ENCODE results near the gene IFI27L1. TPM values are rescaled to one million over a fixed set of nuclear protein-coding genes. Genes with fewer than 3 reads are reported as not detected.
A peak's percentile ranks its signal among the peaks of the same experiment; 100 is the strongest.
"Not testable (repeated sequence)": the region's sequence is repeated elsewhere in the genome, so short reads cannot be mapped to it uniquely, and the experiment has no call there.

IFI27L1 gene
- total RNA-seq, 3 donors from 2014 or later (not counting 1 experiment from before 2014, with no cell fraction given) = 10.1 to 15.1 (median 12.1) TPM

DNA sequence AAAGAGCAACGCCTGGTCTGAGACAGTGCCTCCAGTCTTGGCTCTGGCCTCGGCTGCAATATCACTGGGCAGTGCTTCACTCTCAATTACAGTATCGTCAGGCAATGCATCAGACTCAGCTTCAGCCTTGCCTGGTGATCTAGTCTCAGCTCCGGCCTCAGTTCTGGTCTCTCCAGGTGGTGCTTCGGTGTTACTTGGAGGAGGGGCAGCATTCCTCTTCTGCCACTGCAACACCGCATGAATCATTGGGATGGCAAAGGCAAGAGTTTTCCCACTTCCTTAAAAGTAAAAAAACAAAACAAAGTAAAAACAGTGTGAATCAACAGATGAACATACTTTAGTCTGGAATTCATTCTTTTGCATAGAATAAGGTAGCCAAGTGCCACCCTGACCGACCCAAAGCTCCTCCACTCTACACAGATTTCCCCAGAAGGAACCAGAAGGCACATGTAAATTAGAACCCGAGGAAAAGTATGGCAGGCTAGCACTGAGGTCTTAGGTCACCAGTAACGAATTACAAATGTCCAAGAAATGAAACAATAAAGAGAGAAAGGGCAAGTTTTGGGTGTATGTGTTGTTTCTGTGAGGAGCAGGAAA, 18.7 kb upstream of the IFI27L1 start:
- no peak overlapping the region for H3K4me3 ChIP-seq (ENCODE audit: low read length)
- WGBS (ENCODE audit: insufficient coverage) = 99% methylated on average over 7 of the region's 9 CpGs
- peaks cover 25% of the 10 kb centered on the region for H3K4me1 ChIP-seq (ENCODE audit: control insufficient read depth, insufficient read depth, low read length)
- H3K9me3 Mint-ChIP-seq = no peaks in the 10 kb centered on the region
- intact Hi-C loops (cut with micrococcal nuclease) = no loop called here
- no peaks in the 10 kb centered on the region for H3K9me3 ChIP-seq (ENCODE audit: control insufficient read depth, insufficient read depth, low read length)
- no peak overlapping the region for H3K4me3 Mint-ChIP-seq
- H3K27me3 ChIP-seq (ENCODE audit: control insufficient read depth, insufficient read depth, low read length) = no peaks in the 10 kb centered on the region
- peaks cover 13% of the 10 kb centered on the region for H3K36me3 Mint-ChIP-seq
- peak overlapping the region in 1 of 2 donors; percentile 29 for H3K27ac Mint-ChIP-seq
- peaks cover 44% of the 10 kb centered on the region for H3K36me3 ChIP-seq (ENCODE audit: control insufficient read depth, insufficient read depth, low read length)
- TF ChIP-seq, protein P1, sequence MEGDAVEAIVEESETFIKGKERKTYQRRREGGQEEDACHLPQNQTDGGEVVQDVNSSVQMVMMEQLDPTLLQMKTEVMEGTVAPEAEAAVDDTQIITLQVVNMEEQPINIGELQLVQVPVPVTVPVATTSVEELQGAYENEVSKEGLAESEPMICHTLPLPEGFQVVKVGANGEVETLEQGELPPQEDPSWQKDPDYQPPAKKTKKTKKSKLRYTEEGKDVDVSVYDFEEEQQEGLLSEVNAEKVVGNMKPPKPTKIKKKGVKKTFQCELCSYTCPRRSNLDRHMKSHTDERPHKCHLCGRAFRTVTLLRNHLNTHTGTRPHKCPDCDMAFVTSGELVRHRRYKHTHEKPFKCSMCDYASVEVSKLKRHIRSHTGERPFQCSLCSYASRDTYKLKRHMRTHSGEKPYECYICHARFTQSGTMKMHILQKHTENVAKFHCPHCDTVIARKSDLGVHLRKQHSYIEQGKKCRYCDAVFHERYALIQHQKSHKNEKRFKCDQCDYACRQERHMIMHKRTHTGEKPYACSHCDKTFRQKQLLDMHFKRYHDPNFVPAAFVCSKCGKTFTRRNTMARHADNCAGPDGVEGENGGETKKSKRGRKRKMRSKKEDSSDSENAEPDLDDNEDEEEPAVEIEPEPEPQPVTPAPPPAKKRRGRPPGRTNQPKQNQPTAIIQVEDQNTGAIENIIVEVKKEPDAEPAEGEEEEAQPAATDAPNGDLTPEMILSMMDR (IDR thresholded peaks at IDR 0.05) = no peak
- H3K27me3 Mint-ChIP-seq (ENCODE audit: low read depth in 2 of 2) = no peaks in the 10 kb centered on the region
- no peak overlapping the region for H3K27ac ChIP-seq (ENCODE audit: low read length)
- ATAC-seq (no peak), DNase-seq (no peak)
- H3K4me1 Mint-ChIP-seq = peaks cover 42 to 75% of the 10 kb centered on the region in 2 donors

DNA sequence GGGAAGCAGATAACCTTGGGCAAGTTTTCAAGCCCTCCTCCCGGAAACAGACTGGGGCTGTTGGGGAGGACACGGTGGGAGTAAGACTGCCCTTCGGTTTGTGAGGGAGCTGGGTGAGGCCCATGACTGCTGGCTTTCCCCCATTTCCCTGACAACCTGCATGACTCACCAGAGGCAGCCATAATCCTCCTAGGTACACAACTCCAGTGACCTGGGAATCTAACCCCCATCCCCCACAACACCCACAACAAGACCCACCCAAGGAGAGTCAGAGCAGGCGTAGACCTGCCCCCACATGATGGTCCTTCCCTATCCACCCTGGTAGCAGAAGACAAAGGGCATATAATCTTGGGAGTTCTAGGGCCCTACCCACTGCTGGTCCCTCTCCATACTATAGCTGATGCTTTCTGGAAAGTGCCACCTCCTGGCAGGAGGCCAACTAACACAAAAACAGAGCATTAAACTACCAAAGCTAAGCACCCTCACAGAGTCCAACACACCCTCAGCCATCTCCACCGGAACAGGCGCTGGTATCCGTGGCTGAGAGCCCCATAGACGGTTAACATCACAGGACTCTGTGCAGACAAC, 14.9 kb upstream of the IFI27L1 start:
- H3K27ac ChIP-seq (ENCODE audit: low read length) = no peak overlapping the region
- H3K36me3 Mint-ChIP-seq = peaks cover 13% of the 10 kb centered on the region
- peaks cover 62 to 91% of the 10 kb centered on the region in 2 donors for H3K4me1 Mint-ChIP-seq

DNA sequence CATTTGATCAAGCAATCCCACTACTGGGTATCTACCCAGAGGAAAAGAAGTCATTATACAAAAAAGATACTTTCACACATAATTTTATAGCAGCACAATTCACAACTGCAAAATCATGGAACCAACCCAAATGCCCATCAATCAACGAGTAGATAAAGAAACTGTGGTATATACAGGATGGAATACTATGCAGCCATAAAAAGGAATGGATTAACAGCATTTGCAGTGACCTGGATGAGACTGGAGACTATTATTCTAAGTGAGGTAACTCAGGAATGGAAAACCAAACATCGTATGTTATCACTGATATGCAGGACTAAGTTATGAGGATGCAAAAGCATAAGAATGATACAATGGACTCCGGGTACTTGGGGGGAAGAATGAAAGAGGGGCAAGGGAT, 9.0 kb upstream of the IFI27L1 start:
- 99% methylated on average over 3 of the region's 3 CpGs for WGBS (ENCODE audit: insufficient coverage)
- H3K4me3 Mint-ChIP-seq = not testable (repeated sequence)

More for the DNA sequence above, 14.9 kb upstream of the IFI27L1 start:
- H3K9me3 ChIP-seq (ENCODE audit: control insufficient read depth, insufficient read depth, low read length) = no peaks in the 10 kb centered on the region
- WGBS (ENCODE audit: insufficient coverage) = 90% methylated on average over 8 of the region's 8 CpGs
- peaks cover 0 to 6% of the 10 kb centered on the region in 2 donors for H3K9me3 Mint-ChIP-seq
- ATAC-seq (no peak), DNase-seq (no peak)
- no peak overlapping the region for H3K4me3 Mint-ChIP-seq
- TF ChIP-seq, protein P1 (IDR thresholded peaks at IDR 0.05) = no peak
- H3K4me1 ChIP-seq (ENCODE audit: control insufficient read depth, insufficient read depth, low read length) = peaks cover 13% of the 10 kb centered on the region
- peaks cover 13% of the 10 kb centered on the region for H3K36me3 ChIP-seq (ENCODE audit: control insufficient read depth, insufficient read depth, low read length)
- intact Hi-C loops (cut with micrococcal nuclease) = no loop called here
- no peaks in the 10 kb centered on the region for H3K27me3 Mint-ChIP-seq (ENCODE audit: low read depth in 2 of 2)
- no peak overlapping the region for H3K4me3 ChIP-seq (ENCODE audit: low read length)
- H3K27ac Mint-ChIP-seq = peak overlapping the region in 1 of 2 donors; percentile 10
- H3K27me3 ChIP-seq (ENCODE audit: control insufficient read depth, insufficient read depth, low read length) = no peaks in the 10 kb centered on the region

DNA sequence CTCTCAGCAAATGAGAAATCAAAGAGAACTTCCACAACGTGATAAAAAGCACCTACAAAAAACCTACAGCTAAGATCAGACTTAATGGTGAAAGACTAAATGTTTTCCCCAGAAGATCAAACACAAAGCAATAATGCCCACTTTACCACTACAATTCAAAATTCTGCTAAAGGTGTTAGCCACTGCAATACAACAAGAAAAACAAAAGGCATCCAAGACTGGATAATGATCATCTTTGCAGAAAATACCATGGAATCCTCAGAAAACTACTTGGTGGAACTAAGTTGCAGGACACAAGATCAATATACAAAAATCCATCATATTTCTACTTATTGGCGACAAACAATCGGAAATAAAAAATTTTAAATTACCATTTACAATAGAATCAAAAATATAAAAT, 6.6 kb upstream of the IFI27L1 start:
- Histone ChIP-seq H3K27me3 (ENCODE audit: control insufficient read depth, insufficient read depth, low read length) (no peaks in the 10 kb centered on the region), H3K27ac (ENCODE audit: low read length) (no peak overlapping the region), H3K4me3 (ENCODE audit: low read length) (no peak overlapping the region), H3K9me3 (ENCODE audit: control insufficient read depth, insufficient read depth, low read length) (no peaks in the 10 kb centered on the region), H3K4me1 (ENCODE audit: control insufficient read depth, insufficient read depth, low read length) (peaks cover 17% of the 10 kb centered on the region), H3K36me3 (ENCODE audit: control insufficient read depth, insufficient read depth, low read length) (peaks cover 27% of the 10 kb centered on the region)
- peaks cover 50 to 73% of the 10 kb centered on the region in 2 donors for H3K4me1 Mint-ChIP-seq
- WGBS (ENCODE audit: insufficient coverage) = 83% methylated on average over 1 of the region's 3 CpGs
- H3K27ac Mint-ChIP-seq = peak overlapping the region; percentile 1 to 21
- peaks cover 15% of the 10 kb centered on the region for H3K36me3 Mint-ChIP-seq
- H3K27me3 Mint-ChIP-seq (ENCODE audit: low read depth in 2 of 2) = no peaks in the 10 kb centered on the region
- DNase-seq = no peak
- intact Hi-C loops (cut with micrococcal nuclease) = no loop called here
- ATAC-seq = no peak
- TF ChIP-seq, protein P1 (IDR thresholded peaks at IDR 0.05) = no peak
- peaks cover 0 to 7% of the 10 kb centered on the region in 2 donors for H3K9me3 Mint-ChIP-seq
- no peak overlapping the region for H3K4me3 Mint-ChIP-seq

More for the DNA sequence above, 9.0 kb upstream of the IFI27L1 start:
- DNase-seq; H3K27me3 Mint-ChIP-seq (ENCODE audit: low read depth in 2 of 2); H3K4me1 ChIP-seq (ENCODE audit: control insufficient read depth, insufficient read depth, low read length); H3K4me3 ChIP-seq (ENCODE audit: low read length); H3K27ac Mint-ChIP-seq; H3K27me3 ChIP-seq (ENCODE audit: control insufficient read depth, insufficient read depth, low read length); H3K9me3 ChIP-seq (ENCODE audit: control insufficient read depth, insufficient read depth, low read length); H3K27ac ChIP-seq (ENCODE audit: low read length); ATAC-seq; intact Hi-C loops (cut with micrococcal nuclease): not testable (repeated sequence)
- H3K4me1 Mint-ChIP-seq = peaks cover 58 to 73% of the 10 kb centered on the region in 2 donors
- peaks cover 11% of the 10 kb centered on the region for H3K36me3 ChIP-seq (ENCODE audit: control insufficient read depth, insufficient read depth, low read length)
- H3K9me3 Mint-ChIP-seq = peaks cover 0 to 13% of the 10 kb centered on the region in 2 donors
- H3K36me3 Mint-ChIP-seq = peaks cover 15% of the 10 kb centered on the region

Measured in natural killer cell (primary cell).